ENCODE results near the gene DDC.
A peak's percentile ranks its signal among the peaks of the same experiment; 100 is the strongest.
"Not testable (repeated sequence)": the region's sequence is repeated elsewhere in the genome, so short reads cannot be mapped to it uniquely, and the experiment has no call there.

Gene DDC

DNA sequence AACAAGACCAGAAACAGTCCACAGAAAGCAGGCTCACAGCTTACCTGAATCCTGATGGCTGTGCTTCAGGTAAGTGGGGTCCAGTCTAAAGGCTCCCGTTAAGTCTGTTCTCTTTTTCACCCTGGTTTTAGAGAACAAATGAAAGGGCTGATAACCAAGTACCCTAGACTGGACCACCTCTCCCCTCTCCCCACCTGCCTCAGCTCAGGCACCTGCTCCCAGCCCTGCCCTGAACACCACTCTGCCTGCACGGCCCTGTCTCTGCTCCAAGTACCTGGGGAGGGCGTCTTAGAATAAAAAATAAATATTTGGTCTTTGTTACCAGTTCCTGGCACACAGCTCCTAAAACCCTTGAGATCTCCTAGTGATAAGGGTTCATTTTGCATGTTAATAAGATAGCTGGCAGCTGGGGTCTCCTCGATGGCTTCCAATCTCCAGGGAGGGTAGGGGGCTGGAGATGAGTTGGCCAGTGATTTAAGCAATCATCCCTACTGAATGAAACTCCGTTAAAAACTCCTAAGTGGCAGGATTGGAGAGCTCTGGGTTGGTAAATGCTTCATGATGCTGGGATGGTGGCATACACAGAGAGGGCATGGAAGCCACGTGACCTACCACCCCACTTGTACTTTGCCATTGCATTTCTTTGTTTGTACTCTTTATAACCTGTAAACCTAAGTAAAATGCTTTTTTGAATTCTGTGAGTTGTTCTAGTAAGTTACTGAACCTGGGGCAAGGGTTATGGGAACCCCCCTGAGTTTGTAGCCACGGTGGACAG, 85.3 kb downstream of the DDC start:
- no peak for DNase-seq

DNA sequence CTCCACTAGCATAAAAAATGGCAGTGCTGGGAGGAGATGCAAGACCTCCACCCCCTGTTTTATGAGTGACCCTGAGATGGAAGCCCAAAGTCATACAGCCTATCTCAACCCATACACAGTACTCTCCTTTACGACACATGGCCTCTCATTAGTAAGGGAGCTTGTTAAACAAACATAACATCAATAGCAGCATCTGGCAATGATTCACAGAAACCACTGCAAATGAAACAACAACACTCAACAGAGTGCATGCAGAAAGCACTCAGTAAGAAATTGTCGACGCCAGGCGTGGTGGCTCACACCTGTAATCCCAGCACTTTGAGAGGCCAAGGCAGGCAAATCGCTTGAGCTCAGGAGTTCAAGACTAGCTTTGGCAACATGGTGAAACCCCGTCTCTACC, 87.6 kb downstream of the DDC start:
- DNase-seq, result no peak

DNA sequence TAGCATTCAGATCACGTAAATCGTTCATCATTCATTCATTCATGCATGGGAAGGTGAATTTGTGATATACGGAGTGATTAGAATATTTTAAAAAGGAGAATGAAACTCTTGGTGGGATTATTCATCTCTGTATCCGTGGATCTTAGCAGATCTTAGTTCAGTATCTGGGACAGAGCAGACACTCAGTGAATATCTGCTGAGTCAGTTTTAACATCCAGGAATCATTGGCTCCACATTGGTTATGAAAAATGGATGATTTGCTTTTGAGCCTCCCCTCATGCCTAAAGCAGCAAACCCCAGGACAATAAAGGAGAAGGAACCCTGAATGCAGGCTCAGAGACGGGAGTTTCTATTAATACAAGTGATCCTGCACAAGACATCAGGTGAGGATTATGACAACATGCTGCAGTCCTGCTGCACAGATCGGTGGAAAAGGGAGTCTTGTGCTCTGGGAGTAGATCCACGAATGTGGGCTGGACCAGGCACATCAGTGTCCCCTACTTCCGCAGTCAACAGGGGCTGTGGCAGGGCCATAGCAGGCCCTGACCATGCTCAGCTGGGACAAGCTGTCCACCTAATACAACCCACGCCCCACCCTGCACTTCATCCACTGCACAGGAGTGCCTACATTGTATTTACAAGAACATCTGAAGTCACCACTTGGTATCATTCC, 88.1 kb downstream of the DDC start:
- no peak for DNase-seq

DNA sequence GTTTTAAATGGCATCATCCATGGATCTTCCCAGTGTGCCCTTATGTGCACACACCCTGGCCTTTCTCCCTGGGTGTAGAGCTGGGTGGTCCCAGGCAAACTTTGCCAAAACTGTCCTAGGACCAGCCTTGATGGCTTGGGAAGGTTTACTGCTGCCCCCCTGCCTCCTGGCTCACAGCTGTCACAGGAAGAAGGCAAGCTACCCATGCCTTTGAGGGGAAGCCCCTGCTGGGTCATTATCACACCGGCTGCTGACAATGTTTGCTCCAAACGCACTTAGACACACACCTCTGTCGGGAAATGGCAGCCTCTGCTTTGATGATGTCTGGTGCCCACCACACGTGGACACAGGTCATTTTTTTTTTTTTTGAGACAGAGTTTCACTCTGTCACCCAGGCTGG, 89.9 kb downstream of the DDC start:
- no peak for DNase-seq

DNA sequence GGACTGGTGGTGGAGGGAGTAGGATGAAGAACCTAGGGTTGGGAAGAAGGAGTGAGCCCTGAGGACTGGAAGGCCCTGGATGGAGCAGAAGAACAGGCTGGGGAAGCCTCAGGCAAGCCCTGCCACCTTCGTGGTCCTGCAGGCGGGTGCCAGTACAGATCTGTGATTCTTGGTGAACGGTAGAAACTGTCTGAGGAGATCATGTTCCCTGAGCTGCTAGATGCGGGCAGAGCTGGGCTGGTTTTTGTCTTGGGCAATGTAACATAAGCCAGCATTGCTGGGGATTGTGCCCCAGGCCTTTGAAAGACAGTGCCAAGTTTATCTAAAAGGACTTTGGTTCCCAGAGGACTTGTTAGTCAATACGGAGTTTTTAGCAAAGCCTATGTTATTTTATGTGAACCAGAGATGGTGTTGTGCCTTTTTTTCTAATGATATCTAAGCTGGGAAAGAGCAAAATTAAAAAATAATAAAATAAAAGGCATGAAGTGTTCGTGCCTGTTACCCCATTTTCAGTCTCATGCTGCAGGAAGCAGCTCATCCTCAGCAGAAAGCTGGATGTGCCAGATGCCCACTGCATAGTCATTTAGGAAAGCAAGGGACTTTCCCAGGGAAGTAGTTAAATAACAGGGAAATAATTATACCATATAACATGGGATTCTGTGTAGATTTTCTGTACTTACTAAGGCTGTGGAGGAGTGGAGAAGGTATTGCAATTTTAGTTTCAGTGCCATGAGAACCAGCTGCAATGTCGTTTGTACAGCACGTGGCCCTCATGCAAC, 90.6 kb downstream of the DDC start:
- DNase-seq, result no peak

DNA sequence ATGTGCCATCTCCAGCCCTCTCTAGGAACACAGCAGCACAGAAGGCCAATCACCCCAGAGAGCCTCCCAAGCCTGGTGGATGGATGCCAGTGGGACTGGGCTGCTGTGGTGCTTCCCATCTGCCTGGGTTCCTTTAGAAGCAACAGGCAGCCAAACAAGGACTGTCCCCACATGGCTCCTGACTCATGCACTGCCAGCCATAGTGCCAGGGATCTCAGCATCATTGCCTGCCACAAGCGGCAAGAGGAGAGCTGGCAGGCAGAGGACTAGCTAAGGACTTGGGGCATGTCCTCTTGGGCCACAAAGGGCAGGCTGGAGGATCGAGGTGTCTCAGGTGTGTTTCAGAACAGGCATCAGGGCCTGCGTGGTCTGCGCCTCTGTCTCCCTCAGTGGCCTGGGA, 91.7 kb downstream of the DDC start:
- DNase-seq, result no peak

DNA sequence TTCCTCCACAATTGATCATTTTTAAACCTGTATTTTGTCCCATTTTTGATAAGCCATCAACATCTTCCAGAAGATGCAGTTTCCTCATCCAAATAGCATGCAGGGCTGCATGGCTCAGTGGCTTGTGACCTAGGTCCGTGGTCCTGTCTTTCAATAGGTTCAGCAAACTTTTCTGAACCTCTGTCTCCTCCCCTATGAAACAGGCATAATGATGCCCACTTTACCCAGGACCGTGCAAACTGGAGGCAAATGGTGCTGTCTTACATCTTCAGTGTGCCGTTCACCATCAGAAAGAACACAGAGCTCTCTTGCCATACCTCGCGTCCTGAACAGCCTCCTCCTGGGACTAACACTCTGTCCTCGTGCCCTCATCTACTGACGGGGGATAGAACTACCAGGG, 92.8 kb downstream of the DDC start:
- no peak for DNase-seq

DNA sequence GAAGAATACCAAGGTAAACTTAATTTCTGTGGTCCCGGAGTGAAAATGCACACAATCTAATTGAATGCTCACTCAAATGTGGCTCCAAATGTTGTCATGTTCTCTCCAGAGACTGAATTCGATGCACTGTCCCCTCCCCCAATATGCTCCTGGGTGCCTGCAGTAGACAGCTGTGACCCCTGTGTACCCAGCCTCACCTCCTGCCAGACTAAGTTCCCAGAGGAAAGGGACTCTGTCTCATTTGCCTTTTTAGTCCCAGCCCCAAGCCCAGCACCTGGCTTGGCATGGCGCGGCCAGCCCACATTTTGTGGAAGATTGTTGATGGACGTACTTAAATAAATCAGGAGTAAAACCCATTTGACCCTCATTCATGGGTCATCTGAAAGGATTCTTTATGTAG, 93.2 kb downstream of the DDC start:
- no peak for DNase-seq

DNA sequence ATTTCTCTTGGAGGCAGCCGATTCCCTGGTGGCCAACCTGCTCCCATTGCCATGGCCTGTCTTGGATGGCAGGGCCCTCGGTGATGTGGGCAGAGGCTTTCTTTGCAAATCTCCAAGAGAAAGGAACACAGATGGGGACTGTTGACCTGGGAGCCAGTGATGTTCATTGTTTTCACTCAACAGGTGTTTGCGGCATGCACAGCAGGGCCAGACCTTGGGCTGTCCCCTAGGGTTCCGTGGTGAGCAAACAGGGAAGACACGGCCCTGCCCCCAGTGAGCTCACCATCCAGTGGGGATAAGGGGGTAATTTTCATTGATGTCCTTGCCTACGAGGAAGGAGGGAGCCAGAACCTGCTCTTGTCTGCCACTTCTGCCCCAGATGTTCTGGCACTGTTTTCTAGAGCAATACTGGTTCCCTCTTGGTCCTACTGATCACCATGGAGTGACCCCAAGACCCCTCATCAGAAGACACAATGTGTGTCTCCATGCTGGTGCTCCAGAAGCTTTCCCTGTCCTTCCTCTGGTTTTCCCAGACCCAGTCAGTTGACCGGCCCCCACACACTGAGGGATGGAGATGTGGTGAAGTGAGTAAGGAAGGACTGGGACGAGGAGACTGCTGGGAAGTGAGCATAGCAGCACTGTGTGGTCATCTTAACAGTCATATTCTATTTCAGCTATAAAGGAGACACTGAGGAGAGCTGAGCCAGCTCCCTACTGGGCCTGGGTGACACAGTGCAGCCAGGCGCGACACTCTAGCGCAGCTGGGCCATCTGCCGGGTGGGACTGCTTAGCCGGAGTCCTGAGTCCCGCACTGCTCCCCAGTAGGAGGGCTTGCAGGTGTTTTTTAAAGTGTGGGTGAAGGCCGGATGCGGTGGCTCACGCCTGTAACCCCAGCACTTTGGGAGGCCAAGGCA, 94.7 kb downstream of the DDC start:
- no peak for DNase-seq

DNA sequence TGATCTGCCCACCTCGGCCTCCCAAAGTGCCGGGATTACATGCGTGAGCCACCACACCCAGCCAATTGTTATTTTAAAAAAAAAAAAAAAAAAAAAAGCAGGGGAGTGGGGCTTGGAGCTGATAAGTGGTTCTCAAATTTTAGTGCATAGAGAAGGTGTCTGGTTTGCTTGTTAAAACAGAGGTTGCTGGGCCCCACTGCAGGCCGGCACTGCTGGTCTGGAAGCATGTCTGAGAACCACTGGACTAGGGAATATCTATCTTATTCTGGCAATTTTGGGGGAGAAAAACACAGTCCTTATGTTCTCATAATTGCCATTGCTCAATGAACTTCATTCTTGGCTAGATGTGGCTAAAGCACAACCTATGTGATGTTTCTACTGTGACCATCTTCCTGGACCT, 96.0 kb downstream of the DDC start:
- DNase-seq, result no peak

DNA sequence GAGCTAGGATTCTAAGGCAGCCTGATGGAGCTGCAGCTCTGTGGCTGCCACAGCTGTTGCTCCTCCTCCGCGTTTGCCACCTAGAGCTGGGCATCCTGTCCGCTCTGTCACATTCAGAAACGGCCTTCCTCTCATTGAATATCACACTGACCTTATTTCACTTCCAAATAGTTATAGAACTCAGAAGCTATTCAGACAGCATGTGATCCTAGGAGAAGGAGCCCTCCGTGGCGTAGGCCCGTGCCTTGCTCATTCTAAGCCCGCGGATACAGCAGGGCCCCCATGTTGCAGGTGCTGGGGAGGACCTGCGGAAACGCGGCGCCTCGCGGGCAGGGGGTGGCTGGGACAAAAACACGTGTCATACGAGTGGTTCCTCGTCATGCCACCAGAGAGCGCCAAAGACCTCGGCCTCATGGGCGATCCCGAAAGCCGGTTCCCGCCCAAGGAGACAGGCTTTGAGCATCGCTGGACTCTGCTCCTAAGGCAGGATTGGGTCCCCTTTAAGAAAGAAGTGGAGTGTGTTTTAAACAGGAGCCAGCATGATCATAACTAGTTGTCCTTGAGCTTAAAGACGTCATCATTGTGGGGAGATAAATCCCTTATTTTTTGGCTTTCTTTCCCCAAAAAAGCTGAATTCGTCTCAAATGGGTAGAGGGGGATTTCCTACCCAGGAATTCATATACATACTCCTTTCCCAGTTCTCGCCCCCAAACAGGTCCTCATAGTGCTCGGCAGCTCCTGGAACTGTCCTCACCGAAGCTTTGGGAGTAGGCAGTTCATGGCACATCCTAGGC, 97.2 kb downstream of the DDC start:
- peak; percentile 61 for DNase-seq

DNA sequence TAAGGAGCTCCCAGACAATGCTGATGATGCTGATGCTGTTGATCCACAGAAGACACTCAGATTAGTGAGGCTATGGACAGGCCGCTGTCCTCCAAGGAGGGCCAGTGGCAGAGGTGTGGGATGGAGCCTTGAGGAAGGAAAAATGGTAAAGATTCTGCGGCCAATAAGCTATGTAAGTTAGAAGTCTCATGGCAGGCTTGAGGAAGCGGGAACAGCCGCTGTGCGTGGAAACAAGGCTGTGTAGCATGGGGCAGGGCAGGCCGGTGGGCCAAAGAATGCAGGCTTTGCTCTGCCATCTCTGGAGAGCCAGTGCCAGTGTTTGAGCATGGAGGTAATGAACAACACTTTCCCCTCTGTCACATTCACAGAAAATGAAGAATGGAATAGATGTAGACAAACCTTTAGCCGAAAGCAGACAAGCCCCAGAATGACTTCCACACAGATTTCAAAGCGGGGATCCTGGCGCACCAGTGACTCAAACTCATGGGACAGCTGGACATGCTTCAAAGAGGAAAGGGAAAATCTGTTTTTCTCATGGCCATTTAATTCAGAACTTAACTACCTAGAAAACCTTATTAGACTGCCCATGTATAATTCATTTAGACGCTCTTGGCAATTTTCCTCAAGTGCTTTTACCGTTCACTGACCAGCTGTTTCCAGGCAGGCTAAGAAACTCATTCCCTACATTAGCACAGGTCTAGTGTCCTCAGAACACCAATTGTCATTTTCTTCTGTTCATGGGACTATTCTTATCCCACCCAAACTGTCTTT, 98.2 kb downstream of the DDC start:
- DNase-seq, result no peak

DNA sequence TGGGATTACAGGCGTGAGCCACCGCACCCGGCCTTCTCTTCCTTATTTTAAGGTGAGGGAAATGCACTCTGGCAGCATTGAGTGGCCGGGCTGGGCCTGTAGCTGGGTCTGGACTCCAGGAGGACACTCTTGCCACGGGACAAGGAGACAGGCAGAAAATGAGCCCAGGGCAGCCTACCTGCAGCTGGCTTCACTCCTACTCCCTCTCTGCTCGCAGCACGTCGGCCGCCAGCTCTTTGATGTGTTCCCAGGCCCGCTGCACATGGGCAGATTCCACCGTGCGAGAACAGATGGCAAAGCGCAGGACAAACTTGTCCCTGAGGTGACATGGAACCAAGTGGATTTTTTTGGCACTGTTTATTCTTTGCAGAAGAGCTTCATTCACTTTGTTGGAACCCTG, 102.2 kb downstream of the DDC start:
- no peak for DNase-seq

DNA sequence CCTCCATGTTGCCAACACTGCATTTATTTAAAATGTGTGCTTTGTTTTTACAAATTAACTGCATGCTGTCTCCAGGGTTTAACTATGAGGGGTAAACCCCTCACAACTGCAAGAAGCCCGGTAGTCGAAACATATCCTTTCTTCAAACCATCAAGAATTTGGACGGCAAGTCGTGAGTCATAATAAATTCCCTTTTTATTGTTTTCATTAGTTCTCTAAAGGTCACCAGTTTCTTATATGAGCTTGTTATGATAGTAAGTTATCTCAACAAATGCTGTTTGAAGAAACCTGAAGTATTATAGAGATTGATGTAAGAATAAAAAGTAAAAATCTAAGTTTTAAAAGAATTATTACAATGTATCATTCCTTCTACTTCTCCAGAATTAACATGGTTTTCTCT, 102.8 kb downstream of the DDC start:
- DNase-seq, result no peak

DNA sequence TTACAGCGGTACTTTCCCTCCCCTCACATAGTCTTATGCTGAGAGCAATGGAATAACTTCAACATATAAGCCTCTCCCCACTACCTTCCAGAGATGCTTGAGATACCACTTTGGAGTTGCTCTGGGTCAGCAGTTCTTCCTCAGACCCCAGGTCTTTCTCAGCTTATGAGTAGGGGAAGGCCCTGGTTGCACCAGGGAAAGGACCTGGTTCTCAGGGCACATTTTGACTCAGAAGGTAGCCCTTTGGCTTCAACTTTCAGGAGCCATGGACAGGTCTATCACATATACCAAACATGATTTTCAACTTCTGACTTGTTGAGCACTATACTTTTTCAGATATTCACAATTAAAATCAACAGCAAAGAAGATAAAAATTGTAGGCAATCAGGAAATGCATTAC, 103.5 kb downstream of the DDC start:
- no peak for DNase-seq

DNA sequence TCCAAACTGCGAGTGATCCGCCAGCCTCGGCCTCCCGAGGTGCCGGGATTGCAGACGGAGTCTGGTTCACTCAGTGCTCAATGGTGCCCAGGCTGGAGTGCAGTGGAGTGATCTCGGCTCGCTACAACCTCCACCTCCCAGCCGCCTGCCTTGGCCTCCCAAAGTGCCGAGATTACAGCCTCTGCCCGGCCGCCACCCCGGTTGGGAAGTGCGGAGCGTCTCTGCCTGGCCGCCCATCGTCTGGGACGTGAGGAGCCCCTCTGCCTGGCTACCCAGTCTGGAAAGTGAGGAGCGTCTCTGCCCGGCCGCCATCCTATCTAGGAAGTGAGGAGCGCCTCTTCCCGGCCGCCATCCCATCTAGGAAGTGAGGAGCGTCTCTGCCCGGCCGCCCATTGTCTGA, 106.0 kb downstream of the DDC start:
- not testable (repeated sequence) for DNase-seq

DNA sequence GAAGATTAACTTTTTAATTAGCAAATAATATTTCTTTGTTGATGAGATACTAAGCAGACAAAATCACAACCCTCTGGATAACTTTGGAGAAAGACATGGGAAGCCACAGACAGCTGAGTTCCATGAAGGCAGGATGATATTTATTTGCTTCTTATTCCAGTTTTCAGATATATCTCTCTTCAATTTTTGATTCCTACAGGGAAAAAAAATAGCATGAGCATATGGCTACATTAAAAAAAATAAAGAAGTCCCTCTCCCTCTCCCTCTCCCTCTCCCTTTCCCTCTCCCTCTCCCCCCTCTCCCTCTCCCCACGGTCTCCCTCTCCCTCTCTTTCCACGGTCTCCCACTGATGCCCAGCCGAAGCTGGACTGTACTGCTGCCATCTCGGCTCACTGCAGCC, 106.6 kb downstream of the DDC start:
- not testable (repeated sequence) for DNase-seq

DNA sequence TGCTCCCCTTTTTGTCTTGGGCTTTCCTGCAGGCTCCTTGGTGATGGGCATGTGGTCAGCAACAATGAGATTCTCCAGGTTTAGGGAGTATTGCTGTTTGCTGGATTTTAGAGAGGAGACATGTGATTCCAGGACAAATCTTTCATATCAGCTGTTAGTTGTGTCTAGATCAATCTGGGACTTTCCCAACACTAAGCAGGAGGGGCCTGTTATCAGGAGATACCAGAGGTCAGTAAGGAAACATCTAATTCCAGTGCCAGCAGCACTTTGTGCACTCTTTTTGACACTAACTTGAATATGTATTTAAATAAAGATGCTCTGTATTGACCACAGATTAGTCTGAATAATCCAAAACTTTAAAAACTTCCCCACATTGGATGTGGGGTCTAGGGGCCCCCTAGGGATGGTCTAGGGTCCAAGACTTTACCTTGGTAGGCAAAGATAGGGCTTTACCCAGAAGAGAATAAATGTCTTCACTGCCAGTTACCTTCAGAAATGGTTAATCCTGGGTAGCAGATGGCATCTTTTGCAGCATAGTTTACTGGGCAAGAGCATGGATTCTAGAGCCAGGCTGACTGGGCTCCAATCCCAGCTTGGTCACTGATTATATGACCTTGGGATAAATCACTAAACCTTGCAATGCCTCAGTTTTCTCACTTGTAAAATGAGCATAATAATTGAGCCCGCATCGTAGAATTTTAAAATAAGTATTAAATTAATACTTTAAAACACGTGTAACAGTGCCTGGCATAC, 108.7 kb downstream of the DDC start:
- DNase-seq, result no peak

DNA sequence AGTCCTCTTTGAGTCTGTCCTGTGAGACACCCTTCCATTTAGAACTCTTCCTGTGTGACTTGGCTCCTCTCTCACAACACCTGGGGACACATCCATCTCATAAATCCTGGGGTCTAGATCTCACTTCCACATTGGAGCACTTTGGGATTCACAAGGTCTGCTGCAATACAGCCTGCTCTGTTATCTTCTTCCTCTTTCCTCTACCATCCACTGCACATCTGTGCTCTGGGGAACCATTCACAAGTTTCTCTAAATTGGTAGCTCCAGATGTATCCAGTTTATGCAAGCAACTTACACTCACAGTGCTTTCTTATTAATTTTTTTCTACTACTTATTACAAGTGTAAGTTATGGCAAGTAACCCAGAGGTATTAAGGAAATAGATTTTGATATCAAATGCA, 109.5 kb downstream of the DDC start:
- DNase-seq, result no peak

DNA sequence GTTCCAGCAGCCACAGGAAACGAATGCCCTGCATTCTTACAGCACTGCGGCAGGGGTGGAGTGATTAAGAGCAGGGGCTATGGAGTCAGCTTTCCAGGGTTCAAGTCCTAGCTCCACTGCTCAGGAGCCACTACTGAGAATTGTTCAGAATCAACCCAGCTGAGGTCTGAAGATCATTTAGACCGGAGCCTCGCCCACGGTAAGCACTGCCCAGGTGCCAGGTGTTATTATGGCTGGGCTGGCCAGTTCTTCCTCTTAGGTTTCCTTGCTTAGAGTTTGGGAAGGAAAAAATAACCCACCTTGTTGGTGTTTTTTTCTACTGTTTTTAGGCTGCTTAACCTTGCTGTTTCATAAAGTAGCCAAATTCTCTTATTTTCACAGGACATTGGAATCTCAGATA, 110.2 kb downstream of the DDC start:
- DNase-seq, result no peak

All from fibroblast of skin of back (primary cell).